ENCODE data around the gene XPNPEP1.

XPNPEP1 gene

GRCh38 chr10:109966961-109967738 is 43.8 kb upstream of the XPNPEP1 start:
- Histone ChIP-seq H3K27ac (ENCODE audit: insufficient read depth in 1 of 2, low read depth in 1 of 2, low read length in 2 of 2, poor library complexity in 1 of 2, severe bottlenecking in 2 of 2) (no peak overlapping the region), H3K9me3 (ENCODE audit: control extremely low read depth in 1 of 5, control insufficient read depth in 4 of 5, insufficient read depth in 2 of 5, low read depth in 1 of 5, low read length in 4 of 5) (no peaks in the 10 kb centered on the region), H3K27me3 (replicated peaks in 2 of 5; ENCODE audit: control insufficient read depth in 4 of 5, insufficient read depth in 5 of 5, low read length in 4 of 5) (no peaks in the 10 kb centered on the region), H3K4me1 (ENCODE audit: control extremely low read depth in 1 of 4, control insufficient read depth in 4 of 4, insufficient read depth in 4 of 4, low read length in 3 of 4) (no peaks in the 10 kb centered on the region), H3K36me3 (ENCODE audit: control insufficient read depth in 4 of 4, insufficient read depth in 4 of 4, low read length in 3 of 4) (no peaks in the 10 kb centered on the region), H3K4me3 (ENCODE audit: control insufficient read depth in 1 of 7, extremely low read depth in 1 of 7, insufficient read depth in 4 of 7, low read depth in 2 of 7, low read length in 6 of 7) (no peak overlapping the region)
- WGBS (ENCODE audit: insufficient coverage): 90% methylated on average over 6 of the region's 9 CpGs
- DNase-seq: no peak
- POLR2A ChIA-PET: no interaction called here
- CTCF ChIA-PET: interaction anchor here (1.4 to 2.4 kb wide), 2 partner anchors 9 to 11 kb away, joined by 5 to 9 read pairs; no protein-coding TSS in a partner anchor

DNA sequence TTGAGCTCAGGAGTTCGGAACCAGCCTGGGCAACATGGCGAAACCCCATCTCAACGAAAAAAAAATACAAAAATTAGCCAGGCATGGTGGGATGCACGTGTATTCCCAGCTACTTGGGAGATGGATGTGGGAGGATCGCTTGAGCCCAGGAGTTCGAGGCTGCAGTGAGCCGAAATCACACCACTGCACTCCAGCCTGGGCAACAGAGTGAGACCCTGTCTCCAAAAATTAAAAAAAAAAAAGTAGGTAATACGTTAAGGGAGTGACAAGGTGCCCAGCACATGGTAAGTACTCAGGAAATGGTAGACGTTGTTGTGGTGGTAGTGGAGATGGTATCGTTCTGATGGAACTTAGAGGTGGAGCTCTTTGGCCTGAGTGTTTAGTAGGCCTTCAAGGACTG is 41.0 kb upstream of the XPNPEP1 start:
- no peak overlapping the region for H3K4me3 ChIP-seq (ENCODE audit: control insufficient read depth in 1 of 7, extremely low read depth in 1 of 7, insufficient read depth in 4 of 7, low read depth in 2 of 7, low read length in 6 of 7)
- no peaks in the 10 kb centered on the region for H3K9me3 ChIP-seq (ENCODE audit: control extremely low read depth in 1 of 5, control insufficient read depth in 4 of 5, insufficient read depth in 2 of 5, low read depth in 1 of 5, low read length in 4 of 5)
- no peak overlapping the region for H3K27ac ChIP-seq (ENCODE audit: insufficient read depth in 1 of 2, low read depth in 1 of 2, low read length in 2 of 2, poor library complexity in 1 of 2, severe bottlenecking in 2 of 2)
- 85% methylated on average over 10 of the region's 10 CpGs for WGBS (ENCODE audit: insufficient coverage)
- DNase-seq: no peak
- ChIA-PET POLR2A (no interaction called here), CTCF (interaction anchor here (0.9 to 1.0 kb wide), 2 partner anchors 12 to 14 kb away, joined by 3 read pairs; no protein-coding TSS in a partner anchor)
- no peaks in the 10 kb centered on the region for H3K27me3 ChIP-seq (replicated peaks in 2 of 5; ENCODE audit: control insufficient read depth in 4 of 5, insufficient read depth in 5 of 5, low read length in 4 of 5)
- H3K4me1 ChIP-seq (ENCODE audit: control extremely low read depth in 1 of 4, control insufficient read depth in 4 of 4, insufficient read depth in 4 of 4, low read length in 3 of 4): no peaks in the 10 kb centered on the region
- no peaks in the 10 kb centered on the region for H3K36me3 ChIP-seq (ENCODE audit: control insufficient read depth in 4 of 4, insufficient read depth in 4 of 4, low read length in 3 of 4)

- WGBS (ENCODE audit: insufficient coverage): 98% methylated on average over 5 of the region's 5 CpGs
- POLR2A ChIA-PET: no interaction called here
- DNase-seq: no peak
- H3K36me3 ChIP-seq (ENCODE audit: control insufficient read depth in 4 of 4, insufficient read depth in 4 of 4, low read length in 3 of 4): no peaks in the 10 kb centered on the region
- no peaks in the 10 kb centered on the region for H3K4me1 ChIP-seq (ENCODE audit: control extremely low read depth in 1 of 4, control insufficient read depth in 4 of 4, insufficient read depth in 4 of 4, low read length in 3 of 4)
- H3K27ac ChIP-seq (ENCODE audit: insufficient read depth in 1 of 2, low read depth in 1 of 2, low read length in 2 of 2, poor library complexity in 1 of 2, severe bottlenecking in 2 of 2): no peak overlapping the region
- H3K4me3 ChIP-seq (ENCODE audit: control insufficient read depth in 1 of 7, extremely low read depth in 1 of 7, insufficient read depth in 4 of 7, low read depth in 2 of 7, low read length in 6 of 7): no peak overlapping the region
- CTCF ChIA-PET: interaction anchor here (0.5 to 0.9 kb wide), 2 partner anchors 15 to 93 kb away, joined by 3 read pairs; no protein-coding TSS in a partner anchor
- no peaks in the 10 kb centered on the region for H3K9me3 ChIP-seq (ENCODE audit: control extremely low read depth in 1 of 5, control insufficient read depth in 4 of 5, insufficient read depth in 2 of 5, low read depth in 1 of 5, low read length in 4 of 5)
- H3K27me3 ChIP-seq (replicated peaks in 2 of 5; ENCODE audit: control insufficient read depth in 4 of 5, insufficient read depth in 5 of 5, low read length in 4 of 5): no peaks in the 10 kb centered on the region
Observed at GRCh38 chr10:109963439-109963838, 40.1 kb upstream of the XPNPEP1 start.

GRCh38 chr10:109962247-109962646 is 38.9 kb upstream of the XPNPEP1 start:
- no peak overlapping the region for H3K4me3 ChIP-seq (ENCODE audit: control insufficient read depth in 1 of 7, extremely low read depth in 1 of 7, insufficient read depth in 4 of 7, low read depth in 2 of 7, low read length in 6 of 7)
- H3K27me3 ChIP-seq (replicated peaks in 2 of 5; ENCODE audit: control insufficient read depth in 4 of 5, insufficient read depth in 5 of 5, low read length in 4 of 5): no peaks in the 10 kb centered on the region
- CTCF ChIA-PET: no interaction called here
- POLR2A ChIA-PET: no interaction called here
- WGBS (ENCODE audit: insufficient coverage): no CpG with 5 or more reads among the region's 1 CpG
- H3K27ac ChIP-seq (ENCODE audit: insufficient read depth in 1 of 2, low read depth in 1 of 2, low read length in 2 of 2, poor library complexity in 1 of 2, severe bottlenecking in 2 of 2): no peak overlapping the region
- H3K36me3 ChIP-seq (ENCODE audit: control insufficient read depth in 4 of 4, insufficient read depth in 4 of 4, low read length in 3 of 4): no peaks in the 10 kb centered on the region
- no peaks in the 10 kb centered on the region for H3K9me3 ChIP-seq (ENCODE audit: control extremely low read depth in 1 of 5, control insufficient read depth in 4 of 5, insufficient read depth in 2 of 5, low read depth in 1 of 5, low read length in 4 of 5)
- H3K4me1 ChIP-seq (ENCODE audit: control extremely low read depth in 1 of 4, control insufficient read depth in 4 of 4, insufficient read depth in 4 of 4, low read length in 3 of 4): no peaks in the 10 kb centered on the region
- DNase-seq: no peak

- CTCF ChIA-PET: no interaction called here
Observed at GRCh38 chr10:109961174-109962001, 38.1 kb upstream of the XPNPEP1 start.

GRCh38 chr10:109960682-109961081 is 37.4 kb upstream of the XPNPEP1 start:
- DNase-seq: no peak
- POLR2A ChIA-PET: no interaction called here
- Histone ChIP-seq H3K36me3 (ENCODE audit: control insufficient read depth in 4 of 4, insufficient read depth in 4 of 4, low read length in 3 of 4) (no peaks in the 10 kb centered on the region), H3K27ac (ENCODE audit: insufficient read depth in 1 of 2, low read depth in 1 of 2, low read length in 2 of 2, poor library complexity in 1 of 2, severe bottlenecking in 2 of 2) (no peak overlapping the region), H3K27me3 (replicated peaks in 2 of 5; ENCODE audit: control insufficient read depth in 4 of 5, insufficient read depth in 5 of 5, low read length in 4 of 5) (no peaks in the 10 kb centered on the region), H3K4me3 (ENCODE audit: control insufficient read depth in 1 of 7, extremely low read depth in 1 of 7, insufficient read depth in 4 of 7, low read depth in 2 of 7, low read length in 6 of 7) (no peak overlapping the region), H3K9me3 (ENCODE audit: control extremely low read depth in 1 of 5, control insufficient read depth in 4 of 5, insufficient read depth in 2 of 5, low read depth in 1 of 5, low read length in 4 of 5) (no peaks in the 10 kb centered on the region), H3K4me1 (ENCODE audit: control extremely low read depth in 1 of 4, control insufficient read depth in 4 of 4, insufficient read depth in 4 of 4, low read length in 3 of 4) (no peaks in the 10 kb centered on the region)
- CTCF ChIA-PET: no interaction called here
- no CpG with 5 or more reads among the region's 2 CpGs for WGBS (ENCODE audit: insufficient coverage)

More at GRCh38 chr10:109961174-109962001, 38.1 kb upstream of the XPNPEP1 start:
- Histone ChIP-seq H3K4me3 (ENCODE audit: control insufficient read depth in 1 of 7, extremely low read depth in 1 of 7, insufficient read depth in 4 of 7, low read depth in 2 of 7, low read length in 6 of 7) (no peak overlapping the region), H3K27me3 (replicated peaks in 2 of 5; ENCODE audit: control insufficient read depth in 4 of 5, insufficient read depth in 5 of 5, low read length in 4 of 5) (no peaks in the 10 kb centered on the region), H3K36me3 (ENCODE audit: control insufficient read depth in 4 of 4, insufficient read depth in 4 of 4, low read length in 3 of 4) (no peaks in the 10 kb centered on the region), H3K4me1 (ENCODE audit: control extremely low read depth in 1 of 4, control insufficient read depth in 4 of 4, insufficient read depth in 4 of 4, low read length in 3 of 4) (no peaks in the 10 kb centered on the region), H3K27ac (ENCODE audit: insufficient read depth in 1 of 2, low read depth in 1 of 2, low read length in 2 of 2, poor library complexity in 1 of 2, severe bottlenecking in 2 of 2) (no peak overlapping the region), H3K9me3 (ENCODE audit: control extremely low read depth in 1 of 5, control insufficient read depth in 4 of 5, insufficient read depth in 2 of 5, low read depth in 1 of 5, low read length in 4 of 5) (no peaks in the 10 kb centered on the region)
- WGBS (ENCODE audit: insufficient coverage): 100% methylated on average over 1 of the region's 5 CpGs
- POLR2A ChIA-PET: no interaction called here
- DNase-seq: no peak
